Bronchial epithelial cell (primary cell): ENCODE data around the gene DIPK1C. TPM values are rescaled to one million over a fixed set of nuclear protein-coding genes. Genes with fewer than 3 reads are reported as not detected.

Experiments used
- DNase-seq: peaks from one replicate; pipeline ENCODE4 v3.0.0-alpha.2; 2010; ENCODE audit warnings: low read depth
- FAIRE-seq: peaks from 2 replicates; lab custom pipeline; 2011; peaks lifted over from hg19 to GRCh38; lab: Jason Lieb, UNC
- H3K27me3 ChIP-seq: 2 replicates; pipeline ENCODE4 v1.5.1; 2011; ENCODE audit warnings: low read length; ENCODE audit not compliant: control insufficient read depth, insufficient read depth
- H3K36me3 ChIP-seq: 2 replicates; pipeline ENCODE4 v1.5.1; 2011; ENCODE audit warnings: low read length; ENCODE audit not compliant: control insufficient read depth, insufficient read depth
- H3K4me3 ChIP-seq: 2 replicates; pipeline ENCODE4 v1.5.1; 2011; ENCODE audit warnings: mild to moderate bottlenecking, low read depth, low read length, control low read depth
- total RNA-seq: library from RNA; depleted of rRNA; stranded (reverse); fragments of >200 nt; gene quantifications from 2 replicates; pipeline ENCODE4 v1.2.1, GENCODE V29; 2014
- TF ChIP-seq, protein P1 (sequence below): IDR thresholded peaks from 2 replicates; pipeline ENCODE4 v1.5.1; 2011; ENCODE audit warnings: mild to moderate bottlenecking, moderate library complexity, low read length, control low read depth, inconsistent platforms; ENCODE audit not compliant: insufficient read depth, severe bottlenecking

DIPK1C gene
- total RNA-seq, 1 donor from 2014 or later: not detected

- TF ChIP-seq, protein P1, sequence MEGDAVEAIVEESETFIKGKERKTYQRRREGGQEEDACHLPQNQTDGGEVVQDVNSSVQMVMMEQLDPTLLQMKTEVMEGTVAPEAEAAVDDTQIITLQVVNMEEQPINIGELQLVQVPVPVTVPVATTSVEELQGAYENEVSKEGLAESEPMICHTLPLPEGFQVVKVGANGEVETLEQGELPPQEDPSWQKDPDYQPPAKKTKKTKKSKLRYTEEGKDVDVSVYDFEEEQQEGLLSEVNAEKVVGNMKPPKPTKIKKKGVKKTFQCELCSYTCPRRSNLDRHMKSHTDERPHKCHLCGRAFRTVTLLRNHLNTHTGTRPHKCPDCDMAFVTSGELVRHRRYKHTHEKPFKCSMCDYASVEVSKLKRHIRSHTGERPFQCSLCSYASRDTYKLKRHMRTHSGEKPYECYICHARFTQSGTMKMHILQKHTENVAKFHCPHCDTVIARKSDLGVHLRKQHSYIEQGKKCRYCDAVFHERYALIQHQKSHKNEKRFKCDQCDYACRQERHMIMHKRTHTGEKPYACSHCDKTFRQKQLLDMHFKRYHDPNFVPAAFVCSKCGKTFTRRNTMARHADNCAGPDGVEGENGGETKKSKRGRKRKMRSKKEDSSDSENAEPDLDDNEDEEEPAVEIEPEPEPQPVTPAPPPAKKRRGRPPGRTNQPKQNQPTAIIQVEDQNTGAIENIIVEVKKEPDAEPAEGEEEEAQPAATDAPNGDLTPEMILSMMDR: no peak
- DNase-seq (no peak), FAIRE-seq (no peak)
- H3K36me3 ChIP-seq: no peaks in the 10 kb centered on the region
- H3K27me3 ChIP-seq: no peaks in the 10 kb centered on the region
- H3K4me3 ChIP-seq: no peak overlapping the region
These were observed 34.6 kb downstream of the DIPK1C start for GRCh38 chr18:74422541-74422940.

DNA sequence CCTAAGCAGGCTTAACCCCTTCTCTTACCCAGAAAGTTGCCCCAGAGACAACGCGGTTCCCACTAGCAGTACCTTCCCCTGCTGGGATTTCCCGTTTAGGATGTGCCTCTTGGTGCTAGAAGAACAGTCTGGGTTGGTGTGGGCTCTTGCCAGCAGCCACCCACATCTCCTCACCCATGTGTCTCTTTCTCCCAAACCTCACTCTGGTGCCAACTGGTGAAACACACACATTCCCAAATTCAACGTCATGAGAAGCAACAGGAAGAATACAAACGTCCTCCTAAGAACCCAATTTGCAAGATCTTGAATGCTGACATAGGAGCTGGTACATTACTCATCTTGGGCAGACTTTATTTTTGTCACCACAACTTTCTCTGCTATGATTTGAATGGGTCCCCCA is 36.2 kb downstream of the DIPK1C start:
- FAIRE-seq: no peak
- TF ChIP-seq, protein P1: no peak
- no peaks in the 10 kb centered on the region for H3K36me3 ChIP-seq
- no peak overlapping the region for H3K4me3 ChIP-seq
- no peaks in the 10 kb centered on the region for H3K27me3 ChIP-seq
- no peak for DNase-seq

DNA sequence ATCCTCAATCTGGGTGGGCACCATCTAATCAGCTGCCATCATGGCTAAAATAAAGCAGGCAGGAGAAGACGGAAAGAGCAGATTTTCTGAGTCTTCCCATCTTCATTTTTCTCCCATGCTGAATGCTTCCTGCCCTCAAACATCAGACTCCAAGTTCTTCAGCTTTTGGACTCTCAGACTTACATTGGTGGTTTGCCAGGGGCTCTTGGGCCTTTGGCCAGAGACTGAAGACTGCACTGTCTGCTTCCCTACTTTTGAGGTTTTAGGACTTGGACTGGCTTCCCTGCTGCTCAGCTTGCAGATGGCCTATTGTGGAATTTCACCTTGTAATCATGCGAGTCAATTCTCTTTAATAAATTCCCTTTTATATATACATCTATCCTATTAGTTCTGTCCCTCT is 36.6 kb downstream of the DIPK1C start:
- no peak for DNase-seq
- FAIRE-seq: no peak
- Histone ChIP-seq H3K36me3 (no peaks in the 10 kb centered on the region), H3K27me3 (no peaks in the 10 kb centered on the region), H3K4me3 (no peak overlapping the region)
- TF ChIP-seq, protein P1: no peak

- TF ChIP-seq, protein P1: no peak
- Histone ChIP-seq H3K4me3 (no peak overlapping the region), H3K36me3 (no peaks in the 10 kb centered on the region), H3K27me3 (no peaks in the 10 kb centered on the region)
- no peak for FAIRE-seq
- DNase-seq: no peak
These were observed 37.3 kb downstream of the DIPK1C start for GRCh38 chr18:74419761-74420160.

GRCh38 chr18:74418023-74418422 is 39.1 kb downstream of the DIPK1C start:
- H3K27me3 ChIP-seq: no peaks in the 10 kb centered on the region
- H3K36me3 ChIP-seq: no peaks in the 10 kb centered on the region
- H3K4me3 ChIP-seq: no peak overlapping the region
- no peak for DNase-seq
- FAIRE-seq: no peak
- TF ChIP-seq, protein P1: no peak

- no peaks in the 10 kb centered on the region for H3K27me3 ChIP-seq
These were observed 41.0 kb downstream of the DIPK1C start for GRCh38 chr18:74416124-74416523.

More at GRCh38 chr18:74416124-74416523, 41.0 kb downstream of the DIPK1C start:
- DNase-seq (no peak), FAIRE-seq (no peak)
- Histone ChIP-seq H3K4me3 (no peak overlapping the region), H3K36me3 (no peaks in the 10 kb centered on the region)
- TF ChIP-seq, protein P1: no peak
